Trophoblast cell (in vitro differentiated cells and primary cell): ENCODE data around the gene WDR20.

Experiments used
- DNase-seq, 2 donors: peaks; one replicate each; pipeline ENCODE4 v3.0.0-alpha.2; 2016
- H2AFZ ChIP-seq: 2 replicates; pipeline ENCODE4 v1.6.1; 2013; ENCODE audit warnings: low read length, moderate library complexity, mild to moderate bottlenecking; ENCODE audit not compliant: insufficient read depth, poor library complexity
- H2AK5ac ChIP-seq: 2 replicates; pipeline ENCODE4 v1.6.1; 2013; ENCODE audit warnings: mild to moderate bottlenecking, low read length
- H2BK120ac ChIP-seq: 2 replicates; pipeline ENCODE4 v1.6.1; 2013; ENCODE audit warnings: low read length, mild to moderate bottlenecking, moderate library complexity; ENCODE audit not compliant: insufficient read depth, poor library complexity
- H2BK12ac ChIP-seq: 2 replicates; pipeline ENCODE4 v1.6.1; 2013; ENCODE audit warnings: mild to moderate bottlenecking, low read length, moderate library complexity
- H2BK5ac ChIP-seq: 2 replicates; pipeline ENCODE4 v1.6.1; 2013; ENCODE audit warnings: low read length, low read depth, moderate library complexity, mild to moderate bottlenecking; ENCODE audit not compliant: poor library complexity
- H3K14ac ChIP-seq: 2 replicates; pipeline ENCODE4 v1.6.1; 2013; ENCODE audit warnings: mild to moderate bottlenecking, low read length
- H3K18ac ChIP-seq: 2 replicates; pipeline ENCODE4 v1.6.1; 2013; ENCODE audit warnings: mild to moderate bottlenecking, low read length
- H3K23ac ChIP-seq: 2 replicates; pipeline ENCODE4 v1.6.1; 2013; ENCODE audit warnings: low read length
- H3K27ac ChIP-seq: 2 replicates; pipeline ENCODE4 v1.5.1; 2013; ENCODE audit warnings: low read depth, mild to moderate bottlenecking, inconsistent platforms, low read length, moderate library complexity
- H3K27me3 ChIP-seq: 2 replicates; pipeline ENCODE4 v1.6.1; 2013; ENCODE audit warnings: inconsistent platforms, mild to moderate bottlenecking, low read length, moderate library complexity; ENCODE audit not compliant: insufficient read depth
- H3K36me3 ChIP-seq, 2 experiments: 1 replicate in 1 of 2; 2 replicates in 1 of 2; pipeline ENCODE4 v1.6.1; 2013; ENCODE audit warnings: low read length in 2 of 2, mild to moderate bottlenecking in 2 of 2, moderate library complexity in 1 of 2; ENCODE audit not compliant: insufficient read depth in 2 of 2, control insufficient read depth in 1 of 2
- H3K4ac ChIP-seq: 2 replicates; pipeline ENCODE4 v1.6.1; 2013; ENCODE audit warnings: low read depth, mild to moderate bottlenecking, low read length, moderate library complexity
- H3K4me1 ChIP-seq, 2 experiments: 1 replicate in 1 of 2; 2 replicates in 1 of 2; pipeline ENCODE4 v1.6.1; 2013; ENCODE audit warnings: low read length in 2 of 2, mild to moderate bottlenecking in 2 of 2, moderate library complexity in 1 of 2; ENCODE audit not compliant: insufficient read depth in 2 of 2, control insufficient read depth in 1 of 2
- H3K4me2 ChIP-seq: 2 replicates; pipeline ENCODE4 v1.6.1; 2013; ENCODE audit warnings: inconsistent platforms, mild to moderate bottlenecking, low read length, moderate library complexity
- H3K4me3 ChIP-seq: 2 replicates; pipeline ENCODE4 v1.5.1; 2013; ENCODE audit warnings: mild to moderate bottlenecking, low read depth, low read length, inconsistent platforms
- H3K79me1 ChIP-seq: one replicate; pipeline ENCODE4 v1.6.1; 2013; ENCODE audit warnings: low read length
- H3K79me2 ChIP-seq: 2 replicates; pipeline ENCODE4 v1.6.1; 2013; ENCODE audit warnings: low read length, mild to moderate bottlenecking; ENCODE audit not compliant: control insufficient read depth, insufficient read depth, poor library complexity
- H3K9ac ChIP-seq: 2 replicates; pipeline ENCODE4 v1.6.1; 2013; ENCODE audit warnings: mild to moderate bottlenecking, low read length
- H3K9me3 ChIP-seq: 2 replicates; pipeline ENCODE4 v1.6.1; 2013; ENCODE audit warnings: low read depth, mild to moderate bottlenecking, control low read depth, inconsistent platforms, low read length; ENCODE audit not compliant: insufficient read depth
- H4K12ac ChIP-seq: 2 replicates; pipeline ENCODE4 v1.6.1; 2013; ENCODE audit warnings: low read depth, mild to moderate bottlenecking, low read length, moderate library complexity
- H4K8ac ChIP-seq: 2 replicates; pipeline ENCODE4 v1.6.1; 2013; ENCODE audit warnings: low read depth, mild to moderate bottlenecking, low read length, moderate library complexity
- H4K91ac ChIP-seq: one replicate; pipeline ENCODE4 v1.6.1; 2013; ENCODE audit warnings: low read depth, mild to moderate bottlenecking, low read length, moderate library complexity
- WGBS: extraction: QIAGEN DNeasy Blood & Tissue Kit; methylation state at CpG from one replicate; pipeline ENCODE4 v1.1.7; 2013; ENCODE audit warnings: missing lambda C conversion rate; ENCODE audit not compliant: insufficient read length, insufficient coverage; ENCODE audit errors: extremely low coverage; 5-methylcytosine and 5-hydroxymethylcytosine counted together

Gene WDR20

DNA sequence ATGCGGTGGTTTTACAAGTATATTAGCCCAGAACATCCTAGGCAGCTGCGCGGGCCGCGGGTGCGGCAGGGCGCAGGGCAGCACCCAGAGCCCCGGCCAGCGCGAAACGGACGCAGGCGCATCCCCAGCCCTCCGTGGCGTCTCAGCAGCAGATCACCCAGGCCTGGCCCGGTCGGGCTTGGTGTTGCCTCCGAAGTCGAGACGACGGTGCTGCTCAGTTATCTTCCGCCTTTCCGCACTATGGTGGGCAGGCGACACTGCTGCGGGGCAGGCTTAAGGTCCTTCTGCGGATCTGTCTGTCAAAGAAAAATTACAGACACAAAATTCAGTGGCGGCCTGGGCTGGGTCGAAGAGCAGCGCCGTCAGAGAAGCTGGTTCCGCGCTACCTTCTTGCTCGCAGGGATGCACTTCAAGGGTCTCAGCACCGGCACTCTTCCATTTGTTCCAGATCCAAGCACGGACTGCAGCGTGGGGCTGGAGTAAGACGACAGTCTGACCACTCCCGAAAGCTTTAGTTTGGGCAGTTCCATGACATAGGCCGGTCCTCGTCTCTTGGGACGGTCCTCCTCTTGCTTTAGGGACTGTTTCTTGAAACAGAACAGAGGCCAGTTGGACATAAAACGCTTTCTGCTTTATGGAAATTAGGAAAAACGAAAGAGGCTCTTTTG lies 89.5 kb downstream of the WDR20 start:
- Histone ChIP-seq H3K79me1 (no peaks in the 10 kb centered on the region), H4K12ac (no peak overlapping the region), H3K9ac (no peak overlapping the region), H4K8ac (no peak overlapping the region), H2AFZ (no peak overlapping the region), H3K4me3 (no peak overlapping the region), H3K23ac (no peak overlapping the region), H3K18ac (no peak overlapping the region), H2BK120ac (no peak overlapping the region), H3K27ac (no peak overlapping the region), H3K36me3 (no peaks in the 10 kb centered on the region), H3K27me3 (no peaks in the 10 kb centered on the region), H2BK5ac (no peak overlapping the region), H3K4me1 (no peaks in the 10 kb centered on the region), H4K91ac (no peak overlapping the region), H3K79me2 (no peaks in the 10 kb centered on the region), H3K14ac (no peak overlapping the region), H3K4me2 (no peak overlapping the region), H2BK12ac (no peak overlapping the region), H3K4ac (no peak overlapping the region), H2AK5ac (no peak overlapping the region), H3K9me3 (peaks cover 1% of the 10 kb centered on the region)
- no peak for DNase-seq
- WGBS, result no CpG with 5 or more reads among the region's 43 CpGs

DNA sequence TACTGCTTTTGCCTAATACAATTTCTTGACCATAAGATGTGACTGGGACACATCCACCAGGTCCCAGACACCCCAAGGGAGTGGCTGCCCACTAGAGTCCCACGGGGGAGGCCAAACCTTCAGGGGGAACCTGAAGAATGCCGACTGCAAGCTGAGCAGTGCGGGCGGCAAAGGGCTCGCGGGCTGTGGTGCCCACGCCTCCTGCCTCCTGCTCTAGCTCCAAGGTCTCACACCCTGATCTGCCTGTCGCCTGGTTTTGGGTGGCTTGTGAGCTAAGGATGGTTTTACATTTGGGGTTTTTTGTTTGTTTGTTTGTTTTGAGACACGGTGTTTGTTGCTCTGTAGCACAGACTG lies 90.0 kb downstream of the WDR20 start:
- no peak for DNase-seq
- WGBS, result no CpG with 5 or more reads among the region's 9 CpGs
- no peaks in the 10 kb centered on the region for H3K36me3 ChIP-seq

DNA sequence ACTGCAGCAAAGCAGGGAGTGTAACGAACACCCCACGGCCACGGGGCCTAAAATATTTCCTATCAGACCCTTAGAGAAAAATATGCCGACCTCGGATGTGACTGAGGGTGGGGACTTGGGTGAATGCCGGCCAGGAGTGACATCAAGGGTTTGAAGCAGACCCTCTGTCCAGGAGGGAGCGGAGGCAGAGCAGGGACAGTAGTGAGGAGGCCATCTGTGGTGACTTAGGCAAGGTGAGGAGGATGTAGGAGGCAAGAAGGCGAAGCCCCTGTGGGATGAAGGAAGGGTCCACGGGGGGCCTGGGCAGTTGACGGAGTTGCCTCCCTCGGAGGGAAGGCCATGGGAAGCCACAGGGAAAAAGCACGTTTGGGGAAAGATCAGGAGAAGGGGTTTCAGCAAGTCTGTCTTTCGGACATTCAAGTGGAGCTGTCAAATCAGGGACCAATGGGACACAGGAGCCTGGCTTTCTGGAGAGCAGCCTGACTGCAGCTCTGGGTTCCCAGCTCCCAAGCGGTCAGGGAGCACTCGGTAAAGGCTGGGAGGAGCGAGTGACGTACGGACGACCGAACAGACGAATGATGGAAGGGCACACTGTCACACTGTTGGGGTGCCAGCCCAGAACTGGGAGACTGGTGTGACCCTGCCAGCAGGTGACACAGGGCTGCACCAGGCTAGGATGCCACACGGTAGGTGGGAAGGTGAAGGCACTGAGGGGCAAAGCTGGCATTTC lies 90.9 kb downstream of the WDR20 start:
- Histone ChIP-seq H3K36me3 (no peaks in the 10 kb centered on the region), H3K4me3 (no peak overlapping the region), H3K9me3 (peaks cover 1% of the 10 kb centered on the region), H2BK5ac (no peak overlapping the region), H3K79me1 (no peaks in the 10 kb centered on the region), H3K9ac (no peak overlapping the region), H3K4me1 (no peaks in the 10 kb centered on the region), H3K27me3 (no peaks in the 10 kb centered on the region), H3K79me2 (no peaks in the 10 kb centered on the region), H2AFZ (no peak overlapping the region), H3K14ac (no peak overlapping the region), H2BK12ac (no peak overlapping the region), H4K8ac (no peak overlapping the region), H2BK120ac (no peak overlapping the region), H3K18ac (no peak overlapping the region), H3K4me2 (no peak overlapping the region), H2AK5ac (no peak overlapping the region), H3K27ac (no peak overlapping the region), H3K4ac (no peak overlapping the region), H3K23ac (no peak overlapping the region), H4K12ac (no peak overlapping the region), H4K91ac (no peak overlapping the region)
- DNase-seq, result no peak
- WGBS, result no CpG with 5 or more reads among the region's 22 CpGs

More for the DNA sequence above, 90.0 kb downstream of the WDR20 start:
- no peak overlapping the region for H3K9ac ChIP-seq
- H3K9me3 ChIP-seq, result peaks cover 1% of the 10 kb centered on the region
- H2BK120ac ChIP-seq, result no peak overlapping the region
- no peak overlapping the region for H4K12ac ChIP-seq
- no peak overlapping the region for H3K4me3 ChIP-seq
- no peak overlapping the region for H3K23ac ChIP-seq
- no peak overlapping the region for H4K91ac ChIP-seq
- no peak overlapping the region for H2BK5ac ChIP-seq
- H2AFZ ChIP-seq, result no peak overlapping the region
- no peak overlapping the region for H4K8ac ChIP-seq
- no peaks in the 10 kb centered on the region for H3K4me1 ChIP-seq
- no peak overlapping the region for H3K4me2 ChIP-seq
- H2BK12ac ChIP-seq, result no peak overlapping the region
- no peak overlapping the region for H3K4ac ChIP-seq
- no peaks in the 10 kb centered on the region for H3K79me1 ChIP-seq
- no peak overlapping the region for H2AK5ac ChIP-seq
- H3K79me2 ChIP-seq, result no peaks in the 10 kb centered on the region
- no peak overlapping the region for H3K14ac ChIP-seq
- H3K27me3 ChIP-seq, result no peaks in the 10 kb centered on the region
- H3K18ac ChIP-seq, result no peak overlapping the region
- H3K27ac ChIP-seq, result no peak overlapping the region

DNA sequence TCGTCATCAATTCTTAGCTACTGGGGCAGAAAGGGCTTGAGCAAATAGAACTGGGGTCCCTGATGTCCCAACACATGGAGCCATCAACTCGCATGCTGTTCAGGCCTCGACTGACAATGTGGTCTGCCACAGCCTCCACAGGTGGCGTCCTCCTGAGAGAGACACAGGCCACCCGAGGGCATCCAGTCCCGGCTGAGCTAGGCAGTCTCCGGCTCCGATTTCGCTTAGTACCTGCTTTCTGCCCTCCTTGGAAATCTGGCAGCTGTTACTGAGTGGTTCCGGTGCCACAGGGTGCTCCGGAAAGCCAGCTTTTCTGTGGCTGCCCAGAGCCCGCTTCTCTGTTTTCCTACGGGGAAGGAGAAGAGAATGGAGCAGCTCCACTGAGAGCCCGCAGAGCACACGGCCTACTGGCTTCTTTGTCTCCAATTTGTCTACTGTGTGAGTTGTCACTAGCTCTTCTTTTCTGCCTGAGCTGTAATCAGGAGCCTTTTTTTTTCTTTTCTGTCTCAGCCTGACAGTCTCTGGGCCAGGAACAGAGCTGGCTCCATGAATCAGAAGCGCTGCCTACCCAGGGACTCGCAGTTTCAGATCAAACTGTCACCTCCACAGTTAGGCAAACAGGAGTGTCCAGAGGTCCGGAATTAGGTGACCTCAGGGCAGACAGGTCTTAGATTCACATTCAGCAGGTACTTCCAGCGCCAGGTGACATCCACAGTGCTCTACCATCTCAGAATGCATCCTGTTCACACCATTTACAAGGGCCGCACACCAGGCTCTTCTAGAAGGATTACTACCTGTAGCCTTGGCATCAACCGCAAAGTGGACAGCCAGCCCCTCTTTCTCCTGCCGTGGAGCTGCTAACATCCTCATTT lies 92.0 kb downstream of the WDR20 start:
- no peak overlapping the region for H3K23ac ChIP-seq
- no peaks in the 10 kb centered on the region for H3K79me2 ChIP-seq
- H2BK5ac ChIP-seq, result no peak overlapping the region
- H3K18ac ChIP-seq, result no peak overlapping the region
- H2BK12ac ChIP-seq, result no peak overlapping the region
- no peak overlapping the region for H3K14ac ChIP-seq
- no peak overlapping the region for H3K9ac ChIP-seq
- no peak overlapping the region for H2AFZ ChIP-seq
- H2AK5ac ChIP-seq, result no peak overlapping the region
- no peaks in the 10 kb centered on the region for H3K4me1 ChIP-seq
- no peak overlapping the region for H3K4ac ChIP-seq
- WGBS, result no CpG with 5 or more reads among the region's 22 CpGs
- H3K79me1 ChIP-seq, result no peaks in the 10 kb centered on the region
- no peak overlapping the region for H4K12ac ChIP-seq
- no peak overlapping the region for H3K4me2 ChIP-seq
- H3K9me3 ChIP-seq, result peaks cover 1% of the 10 kb centered on the region
- no peak overlapping the region for H4K8ac ChIP-seq
- H3K4me3 ChIP-seq, result no peak overlapping the region
- H3K36me3 ChIP-seq, result no peaks in the 10 kb centered on the region
- no peak for DNase-seq
- H3K27ac ChIP-seq, result no peak overlapping the region
- no peaks in the 10 kb centered on the region for H3K27me3 ChIP-seq
- no peak overlapping the region for H4K91ac ChIP-seq
- no peak overlapping the region for H2BK120ac ChIP-seq
